ENCODE results near the gene KCNV2. TPM values are rescaled to one million over a fixed set of nuclear protein-coding genes. Genes with fewer than 3 reads are reported as not detected.

Gene KCNV2
- not detected in 2 replicates for total RNA-seq
- polyA plus RNA-seq = not detected in 2 replicates
- polyA plus RNA-seq (2012) = 0.05 TPM in 1 of 2 replicates, not detected in the other
- polyA minus RNA-seq (ENCODE audit: low replicate concordance) = not detected in 2 replicates

DNA sequence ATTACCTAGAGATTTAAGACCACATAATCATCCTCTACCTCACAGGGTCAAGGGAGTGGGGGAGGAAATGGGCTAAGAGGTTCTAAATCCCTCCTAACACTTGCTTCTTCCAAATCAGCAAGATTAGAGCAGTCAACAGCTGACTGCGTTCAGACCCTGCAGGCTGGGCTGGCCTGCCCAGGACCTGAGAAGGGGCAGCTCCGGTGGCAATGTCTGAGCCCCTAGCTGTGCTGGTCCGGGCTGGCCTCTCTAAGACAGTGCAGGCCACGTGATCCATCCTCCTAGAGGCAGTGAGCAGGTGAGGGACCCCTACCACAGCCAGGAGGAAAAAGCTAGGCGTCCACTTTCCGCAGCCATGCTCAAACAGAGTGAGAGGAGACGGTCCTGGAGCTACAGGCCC, at the start of gene KCNV2:
KCNV2 (plus strand) TSS at position 126 of the 400 bp plus-strand sequence; CDS start at position 356, 230 bp downstream.
- H3K4me2 ChIP-seq (ENCODE audit: extremely low read depth, insufficient read depth, low read length) = no peak within 1 kb of the TSS
- H4K20me1 ChIP-seq (ENCODE audit: control insufficient read depth, extremely low read depth, insufficient read depth, low read length) = no peaks in the 10 kb centered on the region
- no peak within 1 kb of the TSS for H3K4me3 ChIP-seq (replicated peaks in 1 of 4; ENCODE audit: control extremely low read depth in 1 of 4, insufficient read depth in 1 of 4, low read depth in 3 of 4, low read length in 4 of 4)
- H2AFZ ChIP-seq (ENCODE audit: low read length) = no peak within 1 kb of the TSS
- H3K27me3 ChIP-seq (ENCODE audit: control insufficient read depth, insufficient read depth, low read length) = no peaks in the 10 kb centered on the region
- TF ChIP-seq EZH2 (IDR thresholded peaks at IDR 0.05; ENCODE audit: low read length, missing control alignments) = no peak
- TF ChIP-seq, protein P1, sequence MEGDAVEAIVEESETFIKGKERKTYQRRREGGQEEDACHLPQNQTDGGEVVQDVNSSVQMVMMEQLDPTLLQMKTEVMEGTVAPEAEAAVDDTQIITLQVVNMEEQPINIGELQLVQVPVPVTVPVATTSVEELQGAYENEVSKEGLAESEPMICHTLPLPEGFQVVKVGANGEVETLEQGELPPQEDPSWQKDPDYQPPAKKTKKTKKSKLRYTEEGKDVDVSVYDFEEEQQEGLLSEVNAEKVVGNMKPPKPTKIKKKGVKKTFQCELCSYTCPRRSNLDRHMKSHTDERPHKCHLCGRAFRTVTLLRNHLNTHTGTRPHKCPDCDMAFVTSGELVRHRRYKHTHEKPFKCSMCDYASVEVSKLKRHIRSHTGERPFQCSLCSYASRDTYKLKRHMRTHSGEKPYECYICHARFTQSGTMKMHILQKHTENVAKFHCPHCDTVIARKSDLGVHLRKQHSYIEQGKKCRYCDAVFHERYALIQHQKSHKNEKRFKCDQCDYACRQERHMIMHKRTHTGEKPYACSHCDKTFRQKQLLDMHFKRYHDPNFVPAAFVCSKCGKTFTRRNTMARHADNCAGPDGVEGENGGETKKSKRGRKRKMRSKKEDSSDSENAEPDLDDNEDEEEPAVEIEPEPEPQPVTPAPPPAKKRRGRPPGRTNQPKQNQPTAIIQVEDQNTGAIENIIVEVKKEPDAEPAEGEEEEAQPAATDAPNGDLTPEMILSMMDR (conservative IDR thresholded peaks at IDR 0.05 in 1 of 2, IDR thresholded peaks at IDR 0.05 in 1 of 2; ENCODE audit: low read depth in 1 of 2, low read length in 2 of 2) = no peak
- no peaks in the 10 kb centered on the region for H3K9me3 ChIP-seq (ENCODE audit: control insufficient read depth, insufficient read depth, low read depth, low read length)
- no peaks in the 10 kb centered on the region for H3K36me3 ChIP-seq (ENCODE audit: control insufficient read depth, insufficient read depth, low read length)
- H3K9ac ChIP-seq (ENCODE audit: insufficient read depth, low read length) = no peak within 1 kb of the TSS
- H3K27ac ChIP-seq (ENCODE audit: insufficient read depth, low read length) = no peak within 1 kb of the TSS
- no peaks in the 10 kb centered on the region for H3K4me1 ChIP-seq (ENCODE audit: control insufficient read depth, extremely low read depth, insufficient read depth, low read length)
- no peaks in the 10 kb centered on the region for H3K79me2 ChIP-seq (ENCODE audit: control insufficient read depth, insufficient read depth, low read length)
- no peak for DNase-seq (ENCODE audit: low read depth in 2 of 2)

DNA sequence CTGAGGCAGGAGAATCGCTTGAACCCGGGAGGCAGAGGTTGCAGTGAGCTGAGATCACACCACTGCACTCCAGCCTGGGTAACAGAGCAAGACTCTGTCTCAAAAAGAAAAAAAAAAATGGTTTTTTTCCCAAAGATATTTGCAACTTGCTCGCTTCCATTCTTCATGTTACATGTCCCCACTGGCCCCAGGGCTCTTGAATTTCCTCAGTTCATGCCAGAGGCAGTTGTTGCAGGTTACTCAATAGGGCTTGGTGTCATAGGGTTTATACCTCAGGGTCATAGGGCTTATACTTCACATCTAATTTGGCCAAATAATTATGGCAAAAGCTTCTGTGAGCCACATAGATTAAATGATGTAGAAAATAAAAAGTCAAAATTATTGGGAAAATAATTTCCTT, 44.1 kb upstream of the KCNV2 start:
- Histone ChIP-seq H3K27ac (ENCODE audit: insufficient read depth, low read length) (no peak overlapping the region), H3K36me3 (ENCODE audit: control insufficient read depth, insufficient read depth, low read length) (no peaks in the 10 kb centered on the region), H3K9ac (ENCODE audit: insufficient read depth, low read length) (no peak overlapping the region), H3K79me2 (ENCODE audit: control insufficient read depth, insufficient read depth, low read length) (no peaks in the 10 kb centered on the region), H3K4me1 (ENCODE audit: control insufficient read depth, extremely low read depth, insufficient read depth, low read length) (no peaks in the 10 kb centered on the region), H3K4me2 (ENCODE audit: extremely low read depth, insufficient read depth, low read length) (no peak overlapping the region), H3K9me3 (ENCODE audit: control insufficient read depth, insufficient read depth, low read depth, low read length) (no peaks in the 10 kb centered on the region), H3K4me3 (replicated peaks in 1 of 4; ENCODE audit: control extremely low read depth in 1 of 4, insufficient read depth in 1 of 4, low read depth in 3 of 4, low read length in 4 of 4) (no peak overlapping the region), H4K20me1 (ENCODE audit: control insufficient read depth, extremely low read depth, insufficient read depth, low read length) (no peaks in the 10 kb centered on the region), H2AFZ (ENCODE audit: low read length) (no peak overlapping the region), H3K27me3 (ENCODE audit: control insufficient read depth, insufficient read depth, low read length) (no peaks in the 10 kb centered on the region)
- no peak for DNase-seq (ENCODE audit: low read depth in 2 of 2)
- TF ChIP-seq, protein P1 (conservative IDR thresholded peaks at IDR 0.05 in 1 of 2, IDR thresholded peaks at IDR 0.05 in 1 of 2; ENCODE audit: low read depth in 1 of 2, low read length in 2 of 2) = no peak

DNA sequence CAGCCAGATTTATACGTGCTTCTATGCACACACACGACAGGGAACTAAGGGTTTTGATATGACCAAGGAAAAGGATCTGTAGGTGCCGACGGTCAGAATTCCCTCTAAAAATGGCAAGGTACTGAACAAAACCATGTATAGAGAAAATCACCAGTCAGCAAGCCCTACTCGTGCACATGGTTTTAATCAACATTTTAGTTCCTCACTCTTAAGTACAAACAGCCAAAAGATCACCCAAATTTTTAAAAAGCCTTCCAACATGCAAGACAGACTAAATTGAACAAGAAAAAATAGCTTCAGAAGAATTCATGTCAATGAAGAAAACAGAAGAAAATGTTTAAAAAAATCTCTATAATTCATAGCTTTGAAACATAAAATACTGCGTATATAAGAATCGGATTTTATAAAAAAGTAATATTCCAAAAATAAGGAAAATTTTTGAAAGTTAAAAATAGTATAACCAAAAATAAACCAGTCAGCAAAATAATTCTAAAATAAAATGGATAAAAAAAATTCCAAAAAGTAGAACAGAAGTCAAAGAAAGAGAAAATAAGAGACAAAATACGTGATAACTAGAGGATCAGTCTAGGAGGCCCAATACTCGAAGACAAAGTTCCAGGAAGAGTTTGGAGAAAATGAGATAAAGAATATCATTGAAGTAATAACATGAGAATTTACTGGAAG, 43.0 kb upstream of the KCNV2 start:
- H3K9ac ChIP-seq (ENCODE audit: insufficient read depth, low read length) = no peak overlapping the region
- H2AFZ ChIP-seq (ENCODE audit: low read length) = no peak overlapping the region
- H3K36me3 ChIP-seq (ENCODE audit: control insufficient read depth, insufficient read depth, low read length) = no peaks in the 10 kb centered on the region
- no peaks in the 10 kb centered on the region for H3K27me3 ChIP-seq (ENCODE audit: control insufficient read depth, insufficient read depth, low read length)
- H3K4me1 ChIP-seq (ENCODE audit: control insufficient read depth, extremely low read depth, insufficient read depth, low read length) = no peaks in the 10 kb centered on the region
- no peak overlapping the region for H3K4me2 ChIP-seq (ENCODE audit: extremely low read depth, insufficient read depth, low read length)
- no peaks in the 10 kb centered on the region for H4K20me1 ChIP-seq (ENCODE audit: control insufficient read depth, extremely low read depth, insufficient read depth, low read length)
- H3K79me2 ChIP-seq (ENCODE audit: control insufficient read depth, insufficient read depth, low read length) = no peaks in the 10 kb centered on the region
- TF ChIP-seq, protein P1 (conservative IDR thresholded peaks at IDR 0.05 in 1 of 2, IDR thresholded peaks at IDR 0.05 in 1 of 2; ENCODE audit: low read depth in 1 of 2, low read length in 2 of 2) = no peak
- no peak for TF ChIP-seq EZH2 (IDR thresholded peaks at IDR 0.05; ENCODE audit: low read length, missing control alignments)
- DNase-seq (ENCODE audit: low read depth in 2 of 2) = no peak
- no peak overlapping the region for H3K27ac ChIP-seq (ENCODE audit: insufficient read depth, low read length)
- no peak overlapping the region for H3K4me3 ChIP-seq (replicated peaks in 1 of 4; ENCODE audit: control extremely low read depth in 1 of 4, insufficient read depth in 1 of 4, low read depth in 3 of 4, low read length in 4 of 4)
- H3K9me3 ChIP-seq (ENCODE audit: control insufficient read depth, insufficient read depth, low read depth, low read length) = no peaks in the 10 kb centered on the region
